GM19025 (cell line): ENCODE measurements around the gene PIP4K2C.
"Not testable (repeated sequence)": the region's sequence is repeated elsewhere in the genome, so short reads cannot be mapped to it uniquely, and the experiment has no call there.

Source experiments
- ATAC-seq: cut with Tn5 transposase; IDR thresholded peaks from one replicate; pipeline ENCODE4 v1.9.1; 2021; ENCODE audit warnings: mild to moderate bottlenecking, low read depth, moderate library complexity; ENCODE audit not compliant: unreplicated experiment

The PIP4K2C gene

DNA sequence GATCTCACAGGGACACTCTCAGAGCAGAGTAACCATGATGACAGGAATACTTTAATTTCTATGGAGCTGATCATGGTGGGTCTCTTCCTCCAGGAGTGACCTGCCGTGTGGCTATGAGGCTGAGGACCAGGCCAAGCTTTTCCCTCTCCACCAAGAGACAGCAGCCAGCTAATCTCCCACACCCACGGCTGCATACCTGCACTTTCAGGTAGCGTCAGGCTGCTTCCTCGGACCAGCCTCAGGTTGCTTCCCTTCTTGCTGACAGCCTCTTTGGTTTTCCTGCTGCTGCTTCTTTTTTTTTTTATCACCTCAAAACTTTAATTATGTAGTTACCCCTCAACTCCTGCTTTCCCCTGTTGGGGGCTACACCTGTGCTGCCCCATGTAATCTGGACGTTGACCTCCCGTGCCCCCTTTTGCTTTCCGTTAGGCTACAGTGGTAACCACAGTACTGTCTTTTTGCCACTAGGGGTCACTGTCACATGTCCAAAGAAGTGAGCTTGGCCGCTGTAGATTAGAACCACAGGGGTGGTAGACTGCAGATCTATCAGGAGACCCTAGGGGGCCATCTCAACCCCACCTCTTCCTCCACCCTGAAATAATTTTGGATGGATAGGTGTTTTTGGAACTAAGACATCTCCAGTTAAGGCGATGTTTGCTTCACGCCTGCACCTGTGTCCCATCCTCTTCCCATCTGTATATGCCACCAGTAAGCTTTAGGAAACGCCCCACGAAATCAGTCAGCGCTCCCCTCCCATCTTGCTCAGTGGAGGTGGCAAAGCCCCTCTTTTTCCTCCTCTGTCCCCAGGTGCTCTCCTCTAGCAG, 7.8 kb upstream of the PIP4K2C start:
- peak; percentile 85 for ATAC-seq

DNA sequence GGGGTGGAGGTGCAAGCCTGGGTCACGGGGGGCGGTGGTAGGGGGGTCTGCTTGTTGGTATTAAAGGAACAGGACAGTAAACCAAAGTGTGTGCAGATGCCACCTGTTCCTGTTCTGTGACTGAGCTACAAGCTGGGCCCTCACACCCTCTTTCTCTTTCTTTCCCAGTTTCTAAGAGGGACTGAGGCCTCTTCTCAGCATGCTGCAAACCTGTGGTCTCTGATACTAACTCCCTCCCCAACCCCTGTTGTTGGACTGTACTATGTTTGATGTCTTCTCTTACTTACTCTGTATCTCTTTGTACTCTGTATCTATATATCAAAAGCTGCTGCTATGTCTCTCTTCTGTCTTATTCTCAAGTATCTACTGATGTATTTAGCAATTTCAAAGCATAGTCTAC, 6.9 kb upstream of the PIP4K2C start:
- no peak for ATAC-seq

DNA sequence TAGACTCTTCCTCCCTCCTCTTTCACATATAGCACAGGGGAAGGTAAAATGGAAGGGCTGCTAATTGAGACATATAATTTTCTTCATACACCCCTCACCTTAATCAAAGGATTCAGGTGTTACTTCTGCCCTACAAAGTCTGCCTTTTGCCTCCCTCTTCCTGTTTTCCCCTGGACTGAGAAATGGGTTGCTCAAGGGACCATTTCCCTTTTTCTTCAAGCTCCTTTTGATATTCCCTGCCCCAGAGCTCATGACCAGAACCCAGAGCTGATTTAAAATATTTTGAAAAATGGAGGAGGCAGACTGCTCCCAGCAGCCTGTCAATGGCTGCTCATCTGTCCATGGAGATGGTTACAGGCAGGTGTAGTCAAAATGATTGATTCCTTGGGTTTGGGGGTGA, 6.3 kb upstream of the PIP4K2C start:
- no peak for ATAC-seq

DNA sequence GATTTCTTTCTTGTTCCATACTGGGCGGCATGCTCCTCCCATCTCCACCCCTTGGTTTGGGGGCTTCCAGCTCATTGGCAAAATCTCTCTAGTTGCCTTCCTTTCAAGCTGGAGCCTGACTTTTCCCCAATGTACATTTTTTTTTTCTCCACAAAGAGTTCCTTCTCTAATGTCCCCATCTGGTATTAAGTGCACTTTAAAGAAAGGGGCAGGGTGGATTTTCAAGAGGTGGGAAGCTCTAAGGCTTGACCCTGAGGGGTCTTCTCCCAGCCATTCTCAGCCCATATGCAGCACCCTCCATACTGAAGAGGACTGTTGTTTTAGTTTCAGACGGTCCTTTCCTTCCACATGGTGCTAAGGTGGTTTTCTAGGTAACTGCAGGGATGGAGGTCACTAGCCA, 5.8 kb upstream of the PIP4K2C start:
- ATAC-seq, result no peak

DNA sequence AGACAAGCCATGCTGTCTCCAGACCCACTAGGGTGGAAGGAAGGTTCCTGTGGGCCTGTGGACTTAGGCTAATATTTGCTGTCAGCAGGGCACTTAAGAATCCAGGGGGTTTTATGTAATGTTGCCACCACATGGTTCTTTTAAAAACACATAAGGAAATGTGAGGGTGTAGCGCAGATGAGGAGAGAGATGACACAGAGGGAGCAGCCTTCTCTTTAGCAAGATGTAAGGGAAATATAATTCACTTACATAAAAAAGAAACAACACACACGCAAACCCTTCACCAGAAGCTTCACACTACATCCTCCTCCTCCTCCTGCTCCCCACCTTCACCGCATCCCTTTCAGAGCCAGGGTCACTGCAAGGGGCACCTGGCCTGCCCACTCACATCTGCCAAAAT, 4.9 kb upstream of the PIP4K2C start:
- no peak for ATAC-seq

DNA sequence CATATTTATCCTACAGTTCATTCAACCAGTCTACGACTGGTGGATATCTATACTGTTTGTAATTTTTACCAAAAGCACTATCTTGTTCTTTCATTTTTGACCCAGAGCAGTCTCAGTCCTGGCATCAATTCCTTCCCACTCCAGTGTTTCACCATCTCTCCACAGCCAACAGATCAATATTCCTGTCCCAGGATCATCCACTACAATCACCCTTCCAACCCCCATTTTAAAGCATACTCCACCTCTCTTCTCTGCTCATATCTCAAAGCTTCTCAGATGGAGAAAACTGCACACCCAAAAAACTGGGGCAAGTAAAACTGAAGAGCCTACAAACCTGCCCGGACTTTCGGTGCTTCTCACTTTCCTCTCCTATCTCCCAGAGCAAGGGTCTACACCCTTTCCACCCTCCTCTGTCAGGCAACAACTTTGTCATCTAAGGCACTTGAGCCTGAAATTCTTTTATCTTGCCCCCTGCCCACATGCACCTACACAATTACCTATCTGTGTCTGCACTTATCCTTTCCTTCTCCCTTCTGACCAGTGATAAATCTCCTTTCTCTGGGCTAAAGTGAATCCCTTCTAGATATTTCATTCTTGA, 4.1 kb upstream of the PIP4K2C start:
- no peak for ATAC-seq

DNA sequence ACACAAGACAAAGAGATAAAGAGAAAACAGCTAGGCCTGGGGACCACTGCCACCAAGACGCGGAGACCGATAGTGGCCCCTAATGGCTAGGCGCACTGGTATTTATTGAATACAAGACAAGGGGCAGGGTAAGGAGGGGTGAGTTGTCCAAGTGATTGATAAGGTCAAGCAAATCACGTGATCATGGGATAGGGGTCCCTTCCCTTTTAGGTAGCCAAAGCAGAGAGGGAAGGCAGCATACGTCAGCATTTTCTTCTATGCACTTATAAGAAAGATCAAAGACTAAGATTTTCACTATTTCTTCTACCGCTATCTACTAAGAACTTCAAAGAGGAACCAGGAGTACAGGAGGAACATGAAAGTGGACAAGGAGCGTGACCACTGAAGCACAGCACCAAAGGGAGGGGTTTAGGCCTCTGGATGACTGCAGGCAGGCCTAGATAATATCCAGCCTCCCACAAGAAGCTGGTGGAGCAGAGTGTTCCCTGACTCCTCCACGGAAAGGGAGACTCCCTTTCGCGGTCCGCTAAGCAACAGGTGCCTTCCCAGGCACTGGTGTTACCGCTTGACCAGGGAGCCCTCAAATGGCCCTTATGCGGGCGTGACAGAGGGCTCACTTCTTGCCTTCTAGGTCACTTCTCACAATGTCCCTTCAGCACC, 1.9 kb upstream of the PIP4K2C start:
- ATAC-seq, result not testable (repeated sequence)

DNA sequence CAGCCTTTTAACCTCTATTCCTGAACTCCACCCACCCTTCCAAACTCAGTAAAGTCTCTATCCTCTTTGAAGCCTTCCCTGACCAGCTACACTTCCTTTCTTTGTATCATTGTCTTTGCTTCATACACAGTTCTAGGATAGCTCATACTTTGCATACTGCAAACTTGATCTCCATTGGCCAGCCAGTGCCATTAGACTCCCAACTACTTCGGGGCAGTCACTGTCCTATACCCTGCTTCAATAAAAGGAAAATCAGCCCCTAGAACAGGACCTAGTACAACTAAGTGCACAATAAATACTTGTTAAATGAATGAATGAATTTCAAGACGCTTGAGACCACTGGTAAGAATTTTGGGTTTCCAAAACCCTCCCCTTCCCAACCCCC, 521 bp upstream of the PIP4K2C start:
- ATAC-seq, result no peak

DNA sequence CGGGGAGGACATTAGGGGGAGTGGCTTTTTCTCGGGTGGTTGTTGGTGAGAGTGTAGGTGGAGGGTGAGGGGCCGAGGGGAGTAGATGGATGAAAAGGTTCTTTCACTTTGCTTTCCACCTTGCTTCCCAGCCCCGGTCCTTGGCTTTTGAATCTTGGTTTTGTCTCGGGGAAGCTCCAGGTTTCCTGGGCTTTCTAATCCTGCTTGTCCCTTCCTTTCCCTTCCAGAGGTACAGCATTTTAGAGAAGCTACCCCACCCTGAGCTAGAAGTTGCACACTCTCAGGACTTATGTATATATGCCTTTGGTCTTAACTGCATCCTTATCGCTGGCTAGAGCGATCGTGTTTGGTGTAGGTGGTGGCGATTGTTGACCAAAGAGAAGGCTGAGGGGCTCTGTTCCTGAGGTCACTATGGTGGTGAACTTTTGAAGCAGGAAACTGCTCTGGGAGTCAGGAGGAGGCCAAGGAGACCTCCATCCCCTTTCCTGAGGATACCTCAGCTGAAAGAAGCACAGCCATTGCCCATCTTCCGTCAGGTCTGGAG, 862 bp downstream of the PIP4K2C start:
- ATAC-seq, result no peak

DNA sequence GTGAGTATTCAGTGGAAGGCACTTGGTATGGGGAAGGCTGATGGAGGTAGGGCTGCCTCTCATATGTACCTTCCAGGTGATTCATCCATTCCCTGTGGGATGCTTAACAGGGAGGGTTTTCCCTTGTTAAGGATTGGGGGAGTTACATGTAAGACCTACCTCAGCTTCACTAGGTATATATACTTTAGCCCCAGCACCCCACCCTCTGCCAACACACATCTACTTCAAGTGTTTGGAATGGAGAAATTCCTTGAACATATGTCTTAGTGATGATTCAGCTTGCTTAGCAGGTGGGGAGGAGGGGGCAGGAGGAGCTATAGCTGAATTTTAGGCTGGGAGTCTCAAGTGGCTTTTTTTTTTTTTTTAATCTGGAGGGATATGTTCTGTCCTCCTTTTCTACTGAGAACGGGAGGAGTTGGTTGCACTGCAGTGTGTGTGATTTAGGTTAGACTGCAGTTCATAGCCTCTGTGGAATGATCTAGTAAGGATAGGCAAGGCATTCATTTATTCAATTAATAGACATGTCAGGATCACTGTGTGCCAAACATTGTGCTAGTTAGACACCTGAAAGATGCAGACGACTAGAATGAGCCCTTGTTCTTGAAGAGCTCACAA, 1.7 kb downstream of the PIP4K2C start:
- ATAC-seq, result no peak

DNA sequence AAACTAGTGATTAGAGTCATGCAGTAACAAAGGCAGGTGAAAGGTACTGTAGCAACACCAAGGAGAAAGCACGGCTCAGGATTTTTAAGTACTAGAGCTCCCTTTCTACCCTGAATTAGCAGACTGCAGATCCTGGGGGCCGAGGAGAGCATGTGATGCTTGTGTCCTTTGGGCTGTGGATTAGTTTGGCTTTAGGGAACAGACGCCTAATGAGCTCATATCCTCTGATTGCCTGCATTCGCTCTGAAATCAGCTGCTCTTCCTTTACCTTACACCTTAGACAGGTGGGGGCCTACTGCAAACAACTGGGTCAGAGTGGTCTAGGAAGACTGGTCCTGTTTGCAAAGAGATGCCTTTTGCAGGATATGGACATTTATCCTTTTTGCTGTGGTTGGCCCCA, 2.2 kb downstream of the PIP4K2C start:
- no peak for ATAC-seq

DNA sequence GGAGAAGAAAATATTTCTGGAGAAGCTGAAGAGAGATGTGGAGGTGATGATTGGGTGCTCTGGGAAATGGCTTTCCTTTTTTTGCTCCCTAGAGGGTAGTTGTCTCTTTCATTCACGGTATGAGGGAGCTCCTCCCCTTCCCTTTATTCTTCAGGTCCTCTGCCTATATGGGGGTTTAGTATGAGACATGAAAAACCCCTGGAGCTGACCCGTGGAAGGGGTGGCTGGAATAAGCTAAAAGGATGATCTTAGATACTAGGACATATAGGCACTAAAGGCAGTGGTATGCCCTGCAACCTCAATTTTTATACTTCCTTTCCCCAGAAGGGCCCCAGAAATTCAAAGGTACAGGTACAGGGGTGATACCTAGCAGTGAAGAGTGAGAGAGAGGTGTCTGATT, 9.4 kb downstream of the PIP4K2C start:
- no peak for ATAC-seq

DNA sequence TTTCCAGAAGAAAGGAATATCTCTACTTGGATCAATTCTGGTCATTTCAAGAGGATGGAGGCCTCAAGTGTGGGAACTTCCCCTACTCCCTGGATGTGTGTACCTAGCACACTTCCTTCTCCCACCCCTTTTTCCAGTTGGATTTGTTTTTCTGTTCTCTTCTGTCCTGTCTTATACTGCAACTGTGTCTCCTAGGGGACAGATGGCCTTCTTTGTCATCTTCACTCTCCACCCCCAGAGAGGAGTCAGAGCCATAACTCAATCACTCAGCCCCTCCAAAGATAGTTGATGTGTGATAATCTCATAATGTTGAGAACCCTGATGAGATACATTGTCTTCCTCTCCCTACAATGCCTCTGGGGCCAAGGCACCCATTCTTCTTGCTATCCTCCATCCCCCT, 11.6 kb downstream of the PIP4K2C start:
- ATAC-seq, result no peak

DNA sequence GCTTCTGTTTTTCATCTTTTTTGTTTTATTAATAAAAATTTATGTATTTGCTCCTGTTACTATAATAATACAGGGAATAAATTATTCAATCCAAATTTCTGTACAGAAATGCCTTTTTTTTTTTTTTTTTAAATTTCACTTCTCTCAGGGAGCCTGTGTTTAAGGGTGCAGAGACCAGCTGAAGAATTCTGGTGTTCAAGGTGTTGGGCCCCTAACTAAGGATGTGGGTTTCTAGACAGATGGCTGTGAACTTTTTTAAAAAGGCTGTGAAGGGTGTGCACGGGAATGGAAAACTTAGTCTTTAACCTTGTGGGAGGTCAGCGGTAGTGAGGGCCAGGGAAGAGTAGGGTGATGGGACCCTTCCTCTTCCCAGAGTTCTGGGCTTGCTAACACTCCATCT, 12.3 kb downstream of the PIP4K2C start:
- ATAC-seq, result no peak

DNA sequence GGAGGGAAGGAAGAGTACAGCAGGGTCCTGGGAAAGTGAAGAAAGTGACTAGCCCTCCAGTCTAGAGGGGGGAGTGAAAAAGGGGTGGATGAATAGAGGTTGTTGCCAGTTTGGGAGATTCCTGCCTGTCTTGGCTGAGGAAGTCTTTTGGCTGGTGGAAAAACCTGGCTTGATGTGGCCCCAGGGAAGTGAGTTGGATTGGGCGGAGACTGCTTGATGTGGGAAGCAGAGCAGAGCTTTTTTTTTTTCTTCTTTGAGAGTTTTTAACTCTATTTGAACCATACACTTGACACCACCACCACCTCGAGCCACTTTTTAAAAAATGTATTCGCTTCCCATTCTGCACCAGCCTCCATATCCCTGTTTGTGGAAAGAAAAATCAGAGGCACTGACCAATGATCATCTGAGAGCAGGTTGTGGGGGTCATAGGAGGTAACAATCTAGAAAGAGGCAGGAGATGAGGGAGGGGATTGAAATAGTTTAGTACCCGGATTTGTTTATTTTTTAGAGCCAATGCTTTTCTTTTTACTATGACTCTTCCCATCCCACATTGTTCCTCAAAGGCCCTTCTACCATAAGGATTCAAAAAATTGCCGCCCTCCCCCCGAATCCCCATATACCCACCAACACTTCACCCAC, 12.9 kb downstream of the PIP4K2C start:
- no peak for ATAC-seq

DNA sequence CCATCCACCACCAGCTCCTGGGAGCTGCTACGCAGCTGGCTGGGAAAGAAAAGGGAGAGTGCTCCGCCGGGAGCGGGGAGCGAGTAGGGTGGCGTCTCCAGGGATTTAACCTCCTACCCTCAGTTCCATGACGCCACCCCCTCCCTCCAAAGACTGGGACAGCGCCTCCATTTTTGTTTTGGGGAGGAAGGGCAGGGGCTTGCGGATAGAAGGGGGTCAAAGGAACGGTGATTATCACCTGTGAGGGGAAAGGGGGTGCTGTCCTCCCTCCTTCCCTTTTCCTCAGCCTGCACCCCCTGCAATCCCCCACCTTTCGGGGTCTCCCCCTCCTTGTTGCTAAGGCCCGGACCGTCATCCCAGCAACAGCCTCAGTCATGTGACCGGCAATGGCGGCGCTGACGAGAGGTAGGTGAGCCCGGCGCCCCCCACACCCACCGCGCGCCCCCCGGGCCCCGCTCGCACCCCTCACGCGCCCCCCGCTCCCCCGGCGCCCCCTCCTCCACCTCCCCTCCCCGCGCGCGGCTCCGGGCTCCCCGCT, 13.5 kb downstream of the PIP4K2C start, which contains the start of gene DTX3:
TSS of gene DTX3 (plus strand) at position 371 of the 538 bp plus-strand sequence. CDS start 1,694 bp downstream, outside the sequence.
- ATAC-seq, result no peak

DNA sequence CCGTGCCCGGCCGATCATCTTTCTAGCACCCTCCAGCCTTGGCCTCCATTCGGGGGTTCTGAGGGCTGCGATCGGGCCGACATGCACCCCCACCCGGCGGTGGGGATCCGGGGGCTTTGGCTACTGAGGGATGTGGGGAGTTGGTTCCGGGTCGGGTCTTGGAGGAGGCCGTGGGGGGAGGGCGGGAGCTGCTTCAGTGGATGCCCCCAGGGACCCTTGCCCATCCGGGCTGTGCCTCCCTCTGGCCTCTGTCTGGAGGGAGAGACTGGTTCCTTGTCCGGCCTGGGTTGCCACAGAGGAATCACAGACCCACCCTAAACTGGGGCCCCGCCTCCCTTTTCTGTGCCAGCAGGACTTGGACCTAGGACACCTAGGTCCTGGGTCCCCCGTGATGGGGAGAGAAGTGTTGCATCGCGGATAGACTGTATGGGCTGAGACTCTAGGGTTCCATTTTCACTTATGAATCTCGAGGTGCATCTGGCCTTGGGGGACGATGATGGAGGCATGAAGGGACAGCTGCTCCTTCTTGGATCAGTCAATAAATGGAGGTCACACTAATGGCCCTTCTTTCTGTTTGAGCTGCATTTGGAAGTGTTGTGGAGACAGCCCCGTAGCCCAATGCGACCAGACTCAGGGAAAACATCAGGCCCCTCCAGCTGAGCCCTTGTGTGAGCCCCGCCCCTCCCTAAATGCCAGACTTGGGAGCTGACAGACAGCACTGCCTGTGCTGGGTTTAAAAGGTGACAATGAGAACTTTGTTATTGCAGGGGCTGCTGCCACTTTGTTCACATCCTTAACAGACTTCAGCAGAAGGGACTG, 14.2 kb downstream of the PIP4K2C start:
- no peak for ATAC-seq

DNA sequence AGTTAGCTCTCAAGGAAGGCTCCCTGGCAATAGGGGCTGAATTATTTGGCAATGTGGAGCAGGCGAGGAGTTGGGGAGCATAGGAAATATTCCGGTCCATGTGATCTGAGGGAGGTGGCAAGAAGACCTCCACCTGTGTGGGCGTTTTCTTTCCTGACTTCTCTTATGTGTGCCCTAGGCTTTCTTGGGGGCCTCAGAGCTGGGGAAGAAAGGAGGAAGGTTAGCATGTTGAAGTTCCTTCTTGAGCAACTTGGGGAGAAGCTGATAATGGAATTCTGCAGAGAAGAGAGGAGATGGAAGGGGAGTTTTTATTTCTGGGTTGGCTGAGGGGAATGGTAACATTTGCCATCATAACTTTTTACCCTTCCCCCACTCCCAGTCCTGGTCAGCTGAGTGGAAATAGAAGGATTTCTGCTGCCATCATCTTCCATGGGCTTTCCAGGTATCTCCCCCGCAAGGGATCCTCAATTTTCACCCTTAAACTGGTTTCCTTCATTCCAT, 14.9 kb downstream of the PIP4K2C start:
- ATAC-seq, result no peak

DNA sequence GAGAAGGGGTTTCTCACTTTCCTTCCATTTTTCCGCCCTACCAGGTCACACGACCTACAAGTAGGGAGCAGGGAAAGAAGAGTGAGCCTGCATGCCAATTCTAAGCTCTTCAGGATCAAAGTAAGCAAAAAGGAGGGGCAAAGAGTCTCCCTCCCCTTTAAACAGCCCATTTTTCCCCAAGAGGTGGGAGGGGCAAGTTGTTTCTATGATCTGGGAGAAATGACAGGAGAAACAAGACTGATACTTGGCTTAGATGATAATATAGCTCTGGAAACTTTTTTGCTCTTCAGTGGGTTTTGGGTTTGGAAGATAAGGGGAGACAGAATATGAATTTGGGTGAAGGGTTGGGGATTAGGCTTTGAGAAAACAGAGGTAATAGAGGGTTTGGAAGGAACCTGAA, 15.4 kb downstream of the PIP4K2C start:
- ATAC-seq, result no peak
